ENCODE results near the gene BLNK. TPM values are rescaled to one million over a fixed set of nuclear protein-coding genes. Genes with fewer than 3 reads are reported as not detected.

Gene BLNK
- total RNA-seq, 1 experiment from 2014 or later, result 1.0 TPM

DNA sequence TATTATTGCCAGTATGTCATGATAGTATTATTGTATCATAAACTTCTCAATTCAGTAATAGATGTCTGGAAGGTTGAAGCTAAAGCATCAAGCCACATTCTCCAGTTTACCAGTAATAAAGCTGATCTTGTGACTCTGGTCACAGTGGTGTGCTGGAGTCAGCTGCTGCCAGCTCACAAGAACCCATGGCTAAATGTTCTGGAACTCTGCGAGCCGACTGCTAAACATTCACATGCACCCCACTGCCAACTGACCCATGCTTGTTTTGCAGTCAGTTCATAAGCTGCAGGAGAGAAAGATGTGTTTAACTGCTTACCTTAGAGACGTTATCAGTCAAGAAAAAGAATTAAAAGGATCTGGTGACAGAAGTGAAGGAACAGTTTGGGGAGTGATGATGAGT is 27.0 kb upstream of the BLNK start:
- H3K27ac ChIP-seq, result no peak overlapping the region
- POLR2A ChIA-PET (ENCODE audit: unreplicated experiment), result no interaction called here

GRCh38 chr10:96297486-96297885 is 26.1 kb upstream of the BLNK start:
- Histone ChIP-seq H4K20me1 (ENCODE audit: insufficient read depth) (no peaks in the 10 kb centered on the region), H3K27ac (no peak overlapping the region), H2AFZ (no peak overlapping the region), H3K4me1 (replicated peaks; ENCODE audit: insufficient read depth) (no peaks in the 10 kb centered on the region), H3K4me3 (no peak overlapping the region), H3K27me3 (ENCODE audit: insufficient read depth, low read depth) (peaks cover 4% of the 10 kb centered on the region; the same call in 1 of the 2 replicates), H3F3A (ENCODE audit: insufficient read depth, low read depth) (no peaks in the 10 kb centered on the region), H3K9me3 (ENCODE audit: insufficient read depth, low read depth) (no peaks in the 10 kb centered on the region), H3K9me2 (ENCODE audit: insufficient read depth) (no peaks in the 10 kb centered on the region), H3K79me2 (ENCODE audit: low read depth) (no peaks in the 10 kb centered on the region), H3K36me3 (ENCODE audit: low read depth) (no peaks in the 10 kb centered on the region), H3K4me2 (no peak overlapping the region)
- ChIA-PET POLR2A (ENCODE audit: unreplicated experiment) (no interaction called here), CTCF (no interaction called here)
- no peak for DNase-seq
- intact Hi-C loops (cut with micrococcal nuclease; ENCODE audit: unreplicated experiment), result no loop called here
- BruUV-seq (replicated peaks), result no TSS peak
- TF ChIP-seq EZH2 (IDR thresholded peaks at IDR 0.05; ENCODE audit: low read depth) (no peak), CTCF (conservative IDR thresholded peaks at IDR 0.05) (no peak)

More for the DNA sequence above, 27.0 kb upstream of the BLNK start:
- H3K4me1 ChIP-seq (replicated peaks; ENCODE audit: insufficient read depth), result no peaks in the 10 kb centered on the region
- intact Hi-C loops (cut with micrococcal nuclease; ENCODE audit: unreplicated experiment), result no loop called here
- H3K36me3 ChIP-seq (ENCODE audit: low read depth), result no peaks in the 10 kb centered on the region
- H3F3A ChIP-seq (ENCODE audit: insufficient read depth, low read depth), result no peaks in the 10 kb centered on the region
- H3K27me3 ChIP-seq (ENCODE audit: insufficient read depth, low read depth), result peaks cover 4% of the 10 kb centered on the region; the same call in 1 of the 2 replicates
- TF ChIP-seq EZH2 (IDR thresholded peaks at IDR 0.05; ENCODE audit: low read depth) (no peak), CTCF (conservative IDR thresholded peaks at IDR 0.05) (no peak)
- H3K9me3 ChIP-seq (ENCODE audit: insufficient read depth, low read depth), result no peaks in the 10 kb centered on the region
- no peak overlapping the region for H3K4me3 ChIP-seq
- DNase-seq, result no peak
- BruUV-seq (replicated peaks), result no TSS peak
- no peak overlapping the region for H2AFZ ChIP-seq
- H3K4me2 ChIP-seq, result no peak overlapping the region
- no peaks in the 10 kb centered on the region for H3K79me2 ChIP-seq (ENCODE audit: low read depth)
- H3K9me2 ChIP-seq (ENCODE audit: insufficient read depth), result no peaks in the 10 kb centered on the region
- CTCF ChIA-PET, result no interaction called here
- H4K20me1 ChIP-seq (ENCODE audit: insufficient read depth), result no peaks in the 10 kb centered on the region

GRCh38 chr10:96295475-96295874 is 24.1 kb upstream of the BLNK start:
- Histone ChIP-seq H3K9me3 (ENCODE audit: insufficient read depth, low read depth) (no peaks in the 10 kb centered on the region), H3K4me2 (no peak overlapping the region), H2AFZ (no peak overlapping the region), H3K79me2 (ENCODE audit: low read depth) (no peaks in the 10 kb centered on the region), H4K20me1 (ENCODE audit: insufficient read depth) (no peaks in the 10 kb centered on the region), H3K4me3 (no peak overlapping the region), H3K36me3 (ENCODE audit: low read depth) (no peaks in the 10 kb centered on the region), H3K27ac (no peak overlapping the region), H3K9me2 (ENCODE audit: insufficient read depth) (no peaks in the 10 kb centered on the region), H3F3A (ENCODE audit: insufficient read depth, low read depth) (no peaks in the 10 kb centered on the region), H3K27me3 (ENCODE audit: insufficient read depth, low read depth) (peaks cover 1% of the 10 kb centered on the region; the same call in 1 of the 2 replicates), H3K4me1 (replicated peaks; ENCODE audit: insufficient read depth) (no peaks in the 10 kb centered on the region)
- intact Hi-C loops (cut with micrococcal nuclease; ENCODE audit: unreplicated experiment), result no loop called here
- CTCF ChIA-PET, result no interaction called here
- no peak for DNase-seq
- no TSS peak for BruUV-seq (replicated peaks)
- TF ChIP-seq EZH2 (IDR thresholded peaks at IDR 0.05; ENCODE audit: low read depth) (no peak), CTCF (conservative IDR thresholded peaks at IDR 0.05) (no peak)
- POLR2A ChIA-PET (ENCODE audit: unreplicated experiment), result no interaction called here
